A549 (cell line): Measurements from ENCODE around the gene SLC12A9. TPM values are rescaled to one million over a fixed set of nuclear protein-coding genes. Genes with fewer than 3 reads are reported as not detected.
"Not testable (repeated sequence)": the region's sequence is repeated elsewhere in the genome, so short reads cannot be mapped to it uniquely, and the experiment has no call there.

Source experiments
- ATAC-seq, 2 experiments: fragments of 200-7000 bp in 1 of 2; fragments of >200 bp in 1 of 2; cut with Nextera tagmentation in 1 of 2; cut with Tn5 transposase in 1 of 2; 3 replicates each; pipeline versions ENCODE4 v1.8.0 to v1.9.1; 2018 to 2020; ENCODE audit warnings: mild to moderate bottlenecking in 1 of 2, moderate library complexity in 1 of 2
- CTCF ChIA-PET: fragments of 300-600 bp; sonication (Branson Sonifier 250); formaldehyde crosslinking; extraction: SDS; loops from one replicate; lab custom pipeline; 2021; ENCODE audit warnings: antibody characterized with exemption, inconsistent platforms; lab: Yijun Ruan, JAX
- POLR2A ChIA-PET: fragments of 350-600 bp; formaldehyde crosslinking; extraction: SDS; loops from one replicate; lab custom pipeline; 2021; ENCODE audit warnings: antibody characterized with exemption, inconsistent platforms; lab: Yijun Ruan, JAX
- DNase-seq, 2 experiments: peaks; one replicate each; pipeline versions ENCODE4 v3.0.0 to v3.0.0-alpha.2; 2011 to 2016; ENCODE audit warnings: low read depth in 1 of 2, low spot score in 1 of 2
- FAIRE-seq: peaks from 2 replicates; lab custom pipeline; 2011; peaks lifted over from hg19 to GRCh38; lab: Jason Lieb, UNC
- H3K27ac ChIP-seq, 2 experiments: fragments of >200 bp; sonication (Bioruptor Twin); formaldehyde crosslinking; 3 replicates each; pipeline ENCODE4 v1.5.1; 2016 to 2017
- H3K4me1 ChIP-seq: fragments of >200 bp; sonication (Bioruptor Twin); formaldehyde crosslinking; 3 replicates; pipeline ENCODE4 v1.6.1; 2016
- H3K4me2 ChIP-seq: fragments of >200 bp; sonication (Bioruptor Twin); formaldehyde crosslinking; 3 replicates; pipeline ENCODE4 v1.6.1; 2016
- H3K4me3 ChIP-seq: fragments of >200 bp; sonication (Bioruptor Twin); formaldehyde crosslinking; 3 replicates; pipeline ENCODE4 v1.5.1; 2016
- H3K9me3 ChIP-seq: fragments of >200 bp; sonication (Bioruptor Twin); formaldehyde crosslinking; 3 replicates; pipeline ENCODE4 v1.6.1; 2016
- BHLHE40 ChIP-seq: IDR thresholded peaks from 2 replicates; pipeline ENCODE4 v1.6.1; 2012; ENCODE audit warnings: low read depth, low read length, inconsistent platforms
- CEBPB ChIP-seq, 2 experiments: fragments of >200 bp in 1 of 2; sonication (Bioruptor Twin) in 1 of 2; formaldehyde crosslinking in 1 of 2; IDR thresholded peaks; 2 replicates each; pipeline ENCODE4 v1.6.1; 2012 to 2016
- CHD2 ChIP-seq: fragments of 150-350 bp; IDR thresholded peaks from 2 replicates; pipeline ENCODE4 v1.6.1; 2014; ENCODE audit warnings: low read length; ENCODE audit not compliant: partially characterized antibody
- CHD4 ChIP-seq: fragments of 200-600 bp; sonication (generic); IDR thresholded peaks from 2 replicates; pipeline ENCODE4 v1.6.1; 2016; ENCODE audit warnings: antibody characterized with exemption, mild to moderate bottlenecking, borderline replicate concordance
- ESRRA ChIP-seq: fragments of 150-350 bp; IDR thresholded peaks from 2 replicates; pipeline ENCODE4 v1.6.1; 2014; ENCODE audit warnings: mild to moderate bottlenecking, low read length, borderline replicate concordance
- HEYL ChIP-seq: fragments of 250-450 bp; sonication (Bioruptor Pico); IDR thresholded peaks from 2 replicates; pipeline ENCODE4 v1.8.0; 2021; ENCODE audit warnings: mild to moderate bottlenecking, moderate library complexity
- HMGXB4 ChIP-seq: fragments of 250-450 bp; sonication (Bioruptor Pico); IDR thresholded peaks from 2 replicates; pipeline ENCODE4 v1.5.0; 2021; ENCODE audit warnings: mild to moderate bottlenecking, moderate library complexity, borderline replicate concordance
- HOXA7 ChIP-seq: fragments of 250-450 bp; sonication (Bioruptor Pico); IDR thresholded peaks from 2 replicates; pipeline ENCODE4 v1.5.0; 2020; ENCODE audit warnings: mild to moderate bottlenecking, moderate library complexity
- HOXB13 ChIP-seq: fragments of 250-450 bp; sonication (Bioruptor Pico); IDR thresholded peaks from 2 replicates; pipeline ENCODE4 v1.5.0; 2020; ENCODE audit warnings: low read depth, mild to moderate bottlenecking, moderate library complexity
- JUN ChIP-seq, 2 experiments: fragments of >200 bp; sonication (Bioruptor Twin); formaldehyde crosslinking; IDR thresholded peaks; 2 replicates in 1 of 2; 3 replicates in 1 of 2; pipeline ENCODE4 v1.6.1; 2016 to 2017
- KDM1A ChIP-seq: fragments of 200-600 bp; sonication (generic); IDR thresholded peaks from 2 replicates; pipeline ENCODE4 v1.6.1; 2016; ENCODE audit warnings: low read depth, mild to moderate bottlenecking
- KDM5A ChIP-seq: fragments of 200-600 bp; sonication (generic); IDR thresholded peaks from 2 replicates; pipeline ENCODE4 v1.6.1; 2016; ENCODE audit warnings: antibody characterized with exemption, mild to moderate bottlenecking
- NFE2L2 ChIP-seq: fragments of 150-350 bp; conservative IDR thresholded peaks from 2 replicates; pipeline ENCODE4 v1.6.1; 2014; ENCODE audit warnings: low read length
- POLR2AphosphoS2 ChIP-seq: conservative IDR thresholded peaks from 2 replicates; pipeline ENCODE4 v1.6.1; 2012; ENCODE audit warnings: low read length, improper control_type of control experiment, inconsistent platforms
- RNF2 ChIP-seq: fragments of 200-600 bp; sonication (generic); IDR thresholded peaks from 2 replicates; pipeline ENCODE4 v1.6.1; 2016; ENCODE audit warnings: low read depth, mild to moderate bottlenecking, antibody characterized with exemption, moderate library complexity, borderline replicate concordance
- SMC3 ChIP-seq: fragments of >200 bp; sonication (Bioruptor Twin); formaldehyde crosslinking; IDR thresholded peaks from 3 replicates; pipeline ENCODE4 v1.6.1; 2018; ENCODE audit warnings: inconsistent platforms
- SREBF2 ChIP-seq: fragments of 450-650 bp; IDR thresholded peaks from 2 replicates; pipeline ENCODE4 v1.6.1; 2014; ENCODE audit warnings: mild to moderate bottlenecking, moderate library complexity
- TFCP2L1 ChIP-seq: fragments of 250-450 bp; sonication (Bioruptor Pico); IDR thresholded peaks from 2 replicates; pipeline ENCODE4 v1.5.0; 2021; ENCODE audit warnings: mild to moderate bottlenecking
- ZC3H11A ChIP-seq: fragments of 450-650 bp; IDR thresholded peaks from 2 replicates; pipeline ENCODE4 v1.6.1; 2014; ENCODE audit warnings: antibody characterized with exemption, mild to moderate bottlenecking
- ZFP36 ChIP-seq: fragments of 450-650 bp; IDR thresholded peaks from 2 replicates; pipeline ENCODE4 v1.6.1; 2014; ENCODE audit warnings: borderline replicate concordance; ENCODE audit not compliant: partially characterized antibody
- ZSCAN20 ChIP-seq: fragments of 250-450 bp; sonication (Bioruptor Pico); IDR thresholded peaks from 2 replicates; pipeline ENCODE4 v1.8.0; 2022; ENCODE audit warnings: mild to moderate bottlenecking, moderate library complexity
- WGBS: methylation state at CpG from one replicate; pipeline ENCODE4 v1.1.6; 2017; ENCODE audit errors: missing lambda C conversion rate; 5-methylcytosine and 5-hydroxymethylcytosine counted together
- polyA plus RNA-seq, 4 experiments: library from polyadenylated mRNA; depleted of rRNA in 3 of 4; stranded (reverse); fragments of >200 nt; fragmentation: RNase III in 1 of 4; extraction: RNeasy Plus Mini Kit Qiagen cat#74134 plus additional on column Dnase treatment in 1 of 4; gene quantifications; 2 replicates in 3 of 4; 3 replicates in 1 of 4; pipeline ENCODE4 v1.2.3, GENCODE V29; 2011 to 2017

SLC12A9 gene
- polyA plus RNA-seq, 2 of the 4 experiments (the other 2 are of a cell fraction): 6.2 to 13.4 TPM

- Histone ChIP-seq H3K27ac (0 out of 6 replicates have a peak overlapping the region, but pooled peaks of 1 of the 2 experiments have one; percentile 26), H3K4me3 (no peak overlapping the region), H3K4me2 (no peak overlapping the region), H3K9me3 (no peaks in the 10 kb centered on the region), H3K4me1 (peaks cover 43% of the 10 kb centered on the region)
- FAIRE-seq (no peak), DNase-seq (no peak), ATAC-seq (no peak)
- TF ChIP-seq HMGXB4 (CRISPR knock-in tag): no peak
- TF ChIP-seq ESRRA: no peak
- TF ChIP-seq ZFP36: no peak
- ChIA-PET POLR2A (no interaction called here), CTCF (interaction anchor here (0.7 to 16.8 kb wide), 7 partner anchors 9 to 128 kb away, joined by 3 to 317 read pairs (median 4); partner anchors contain the start of genes EPHB4, EPO, POP7 and SLC12A9)
- 96% methylated on average over 20 of the region's 22 CpGs for whole genome bisulfite sequencing
Observed at GRCh38 chr7:100804681-100805431, 47.7 kb upstream of the SLC12A9 start.

GRCh38 chr7:100806276-100806675 lies 46.2 kb upstream of the SLC12A9 start:
- FAIRE-seq (no peak), DNase-seq (no peak), ATAC-seq (no peak)
- H3K4me2 ChIP-seq: no peak overlapping the region
- H3K4me1 ChIP-seq: peaks cover 30% of the 10 kb centered on the region
- ChIA-PET CTCF (interaction anchor here (0.9 to 16.8 kb wide), 8 partner anchors 10 to 101 kb away, joined by 3 to 317 read pairs (median 6); partner anchors contain the start of genes EPHB4, EPO, POP7 and SLC12A9), POLR2A (interaction anchor here (0.6 kb wide), 1 partner anchor 485 kb away, joined by 3 read pairs; no protein-coding TSS in a partner anchor)
- H3K4me3 ChIP-seq: no peak overlapping the region
- H3K9me3 ChIP-seq: no peaks in the 10 kb centered on the region
- WGBS: 94% methylated on average over 9 of the region's 9 CpGs
- no peak overlapping the region for H3K27ac ChIP-seq
- TF ChIP-seq KDM1A (no peak), ZC3H11A (no peak), SREBF2 (no peak), HMGXB4 (CRISPR knock-in tag) (no peak), CHD4 (no peak), TFCP2L1 (CRISPR knock-in tag) (no peak), ZSCAN20 (CRISPR knock-in tag) (no peak), CHD2 (no peak), NFE2L2 (no peak)

GRCh38 chr7:100806883-100807282 lies 45.6 kb upstream of the SLC12A9 start:
- FAIRE-seq, H3K9me3 ChIP-seq, DNase-seq, H3K27ac ChIP-seq, ATAC-seq, H3K4me3 ChIP-seq, H3K4me2 ChIP-seq: not testable (repeated sequence)
- WGBS: 92% methylated on average over 6 of the region's 6 CpGs
- CTCF ChIA-PET: interaction anchor here (0.7 to 16.8 kb wide), 8 partner anchors 7 to 102 kb away, joined by 3 to 317 read pairs (median 6); partner anchors contain the start of genes EPHB4, EPO and SLC12A9
- peaks cover 23% of the 10 kb centered on the region for H3K4me1 ChIP-seq
- POLR2A ChIA-PET: interaction anchor here (0.6 kb wide), 1 partner anchor 484 kb away, joined by 3 read pairs; no protein-coding TSS in a partner anchor

GRCh38 chr7:100808354-100808875 lies 44.1 kb upstream of the SLC12A9 start:
- Histone ChIP-seq H3K4me3 (no peak overlapping the region), H3K9me3 (no peaks in the 10 kb centered on the region), H3K27ac (no peak overlapping the region), H3K4me1 (peaks cover 8% of the 10 kb centered on the region), H3K4me2 (no peak overlapping the region)
- no peak for TF ChIP-seq CHD4
- TF ChIP-seq NFE2L2: no peak
- TF ChIP-seq JUN (IDR thresholded peaks at IDR 0.05): no peak
- TF ChIP-seq HEYL (CRISPR knock-in tag): no peak
- no peak for TF ChIP-seq POLR2AphosphoS2
- no peak for TF ChIP-seq SMC3
- TF ChIP-seq RNF2: no peak
- TF ChIP-seq BHLHE40: no peak
- TF ChIP-seq KDM5A: no peak
- TF ChIP-seq HOXA7 (CRISPR knock-in tag): no peak
- TF ChIP-seq ZSCAN20 (CRISPR knock-in tag): no peak
- no peak for TF ChIP-seq HMGXB4 (CRISPR knock-in tag)
- TF ChIP-seq CEBPB (IDR thresholded peaks at IDR 0.05): no peak
- TF ChIP-seq HOXB13 (CRISPR knock-in tag): no peak
- no peak for TF ChIP-seq ESRRA
- 69% methylated on average over 5 of the region's 5 CpGs for WGBS
- CTCF ChIA-PET: interaction anchor here (1.4 to 16.8 kb wide), 3 partner anchors 9 to 43 kb away, joined by 5 to 317 read pairs (median 169); partner anchors contain the start of genes EPHB4 and SLC12A9
- ATAC-seq (no peak), FAIRE-seq (no peak), DNase-seq (no peak)
- POLR2A ChIA-PET: interaction anchor here (0.8 to 1.6 kb wide), 3 partner anchors 9 to 19 kb away, joined by 3 to 4 read pairs (median 3); partner anchors contain the start of gene EPHB4
